Astrocyte (in vitro differentiated cells and primary cell): ENCODE data around the gene TIA1.

Experiments
- CTCF ChIP-seq: IDR thresholded peaks from 2 replicates; pipeline ENCODE4 v1.5.1; 2011; ENCODE audit warnings: low read depth, mild to moderate bottlenecking, inconsistent platforms, low read length, moderate library complexity; ENCODE audit not compliant: insufficient read depth
- EZH2 ChIP-seq: IDR thresholded peaks from 2 replicates; pipeline ENCODE4 v1.6.1; 2012; ENCODE audit warnings: mild to moderate bottlenecking, low read length, inconsistent platforms; ENCODE audit not compliant: insufficient read depth

- TF ChIP-seq CTCF = no peak
- no peak for TF ChIP-seq EZH2
These were observed 44.0 kb downstream of the TIA1 start for GRCh38 chr2:70204452-70204851.
